GM12864 (cell line): Measurements from ENCODE around the gene AFF1.
"Not testable (repeated sequence)": the region's sequence is repeated elsewhere in the genome, so short reads cannot be mapped to it uniquely, and the experiment has no call there.

Experiments
- DNase-seq: peaks from one replicate; pipeline ENCODE4 v3.0.0-alpha.2; 2011; ENCODE audit warnings: low read depth
- H3K4me3 ChIP-seq: 2 replicates; pipeline ENCODE4 v1.5.1; 2011; ENCODE audit warnings: mild to moderate bottlenecking, low read depth, low read length, control low read depth
- CTCF ChIP-seq: IDR thresholded peaks from 2 replicates; pipeline ENCODE4 v1.5.1; 2011; ENCODE audit warnings: low read depth, mild to moderate bottlenecking, moderate library complexity, low read length, control low read depth, inconsistent platforms; ENCODE audit errors: missing control alignments

Gene AFF1

GRCh38 chr4:87012265-87012953, 77.6 kb downstream of the AFF1 start:
- no peak for TF ChIP-seq CTCF
- no peak for DNase-seq
- no peak overlapping the region for H3K4me3 ChIP-seq

GRCh38 chr4:87012954-87013308, 78.1 kb downstream of the AFF1 start:
- H3K4me3 ChIP-seq, DNase-seq: not testable (repeated sequence)

- no peak for DNase-seq
- no peak for TF ChIP-seq CTCF
- no peak overlapping the region for H3K4me3 ChIP-seq
Observed at GRCh38 chr4:87014284-87014782, 79.5 kb downstream of the AFF1 start.

GRCh38 chr4:87015416-87015815, 80.6 kb downstream of the AFF1 start:
- TF ChIP-seq CTCF, result no peak
- no peak for DNase-seq
- no peak overlapping the region for H3K4me3 ChIP-seq

GRCh38 chr4:87017580-87018342, 83.0 kb downstream of the AFF1 start:
- no peak for DNase-seq
- TF ChIP-seq CTCF, result no peak
- no peak overlapping the region for H3K4me3 ChIP-seq

- H3K4me3 ChIP-seq, result no peak overlapping the region
- no peak for TF ChIP-seq CTCF
- DNase-seq, result no peak
Observed at GRCh38 chr4:87018753-87019152, 83.9 kb downstream of the AFF1 start.

- H3K4me3 ChIP-seq, result no peak overlapping the region
- no peak for DNase-seq
- no peak for TF ChIP-seq CTCF
Observed at GRCh38 chr4:87019246-87019791, 84.5 kb downstream of the AFF1 start.
